ENCODE results near the gene FAM135A. TPM values are rescaled to one million over a fixed set of nuclear protein-coding genes. Genes with fewer than 3 reads are reported as not detected.

The FAM135A gene
- total RNA-seq, 1 experiment from 2014 or later: 16.0 TPM

- H3K27me3 ChIP-seq (ENCODE audit: insufficient read depth, low read depth): no peaks in the 10 kb centered on the region
- H2AFZ ChIP-seq: no peak overlapping the region
- TF ChIP-seq CTCF (conservative IDR thresholded peaks at IDR 0.05) (peak; percentile 53), EZH2 (IDR thresholded peaks at IDR 0.05; ENCODE audit: low read depth) (no peak)
- H3K79me2 ChIP-seq (ENCODE audit: low read depth): no peaks in the 10 kb centered on the region
- no peaks in the 10 kb centered on the region for H3K9me3 ChIP-seq (ENCODE audit: insufficient read depth, low read depth)
- H3K9me2 ChIP-seq (ENCODE audit: insufficient read depth): no peaks in the 10 kb centered on the region; the same call in 1 of the 2 replicates
- intact Hi-C loops (cut with micrococcal nuclease; ENCODE audit: unreplicated experiment): loop anchor here (1.0 kb wide), 1 partner anchor 139 kb away; no protein-coding TSS in a partner anchor
- H4K20me1 ChIP-seq (ENCODE audit: insufficient read depth): no peaks in the 10 kb centered on the region
- BruUV-seq (replicated peaks): no TSS peak
- H3K4me3 ChIP-seq: no peak overlapping the region
- H3K27ac ChIP-seq: no peak overlapping the region
- no peaks in the 10 kb centered on the region for H3K36me3 ChIP-seq (ENCODE audit: low read depth)
- no peaks in the 10 kb centered on the region for H3K4me1 ChIP-seq (replicated peaks; ENCODE audit: insufficient read depth)
- DNase-seq: no peak
- CTCF ChIA-PET: no interaction called here
- POLR2A ChIA-PET (ENCODE audit: unreplicated experiment): no interaction called here
- H3K4me2 ChIP-seq: no peak overlapping the region
- H3F3A ChIP-seq (ENCODE audit: insufficient read depth, low read depth): 0 out of 2 replicates have a peak, but pooled peaks cover 4% of the 10 kb centered on the region
These were observed 134.0 kb downstream of the FAM135A start for GRCh38 chr6:70547313-70547712.

DNA sequence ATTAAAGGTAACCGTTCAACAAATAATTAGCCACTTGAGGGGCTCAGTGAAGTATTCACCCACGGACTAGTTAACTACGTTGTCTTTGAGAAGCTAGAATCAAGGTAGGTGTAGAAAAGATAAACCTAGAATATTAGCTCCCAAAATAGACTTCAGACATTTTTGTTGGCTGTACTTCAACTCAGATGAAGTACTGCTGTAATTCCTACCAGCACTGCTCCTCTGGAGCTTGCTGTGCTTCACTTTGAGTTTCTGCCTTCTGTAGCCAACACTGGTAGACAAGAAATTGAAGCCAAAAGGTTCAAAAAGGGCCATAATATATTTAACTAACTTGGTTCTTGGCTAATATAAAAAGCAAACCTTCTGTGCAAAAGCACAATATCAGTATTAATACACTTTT is 134.6 kb downstream of the FAM135A start:
- Histone ChIP-seq H3K9me3 (ENCODE audit: insufficient read depth, low read depth) (no peaks in the 10 kb centered on the region), H3K4me3 (no peak overlapping the region), H3K27me3 (ENCODE audit: insufficient read depth, low read depth) (no peaks in the 10 kb centered on the region), H3K9me2 (ENCODE audit: insufficient read depth) (no peaks in the 10 kb centered on the region; the same call in 1 of the 2 replicates), H3K79me2 (ENCODE audit: low read depth) (no peaks in the 10 kb centered on the region), H2AFZ (no peak overlapping the region), H3K36me3 (ENCODE audit: low read depth) (no peaks in the 10 kb centered on the region), H3K4me1 (replicated peaks; ENCODE audit: insufficient read depth) (no peaks in the 10 kb centered on the region), H4K20me1 (ENCODE audit: insufficient read depth) (no peaks in the 10 kb centered on the region), H3K4me2 (no peak overlapping the region), H3K27ac (no peak overlapping the region), H3F3A (ENCODE audit: insufficient read depth, low read depth) (0 out of 2 replicates have a peak, but pooled peaks cover 4% of the 10 kb centered on the region)
- ChIA-PET CTCF (no interaction called here), POLR2A (ENCODE audit: unreplicated experiment) (no interaction called here)
- intact Hi-C loops (cut with micrococcal nuclease; ENCODE audit: unreplicated experiment): loop anchor here (1.0 kb wide), 1 partner anchor 138 kb away; no protein-coding TSS in a partner anchor
- TF ChIP-seq EZH2 (IDR thresholded peaks at IDR 0.05; ENCODE audit: low read depth) (no peak), CTCF (conservative IDR thresholded peaks at IDR 0.05) (no peak)
- BruUV-seq (replicated peaks): no TSS peak
- no peak for DNase-seq

DNA sequence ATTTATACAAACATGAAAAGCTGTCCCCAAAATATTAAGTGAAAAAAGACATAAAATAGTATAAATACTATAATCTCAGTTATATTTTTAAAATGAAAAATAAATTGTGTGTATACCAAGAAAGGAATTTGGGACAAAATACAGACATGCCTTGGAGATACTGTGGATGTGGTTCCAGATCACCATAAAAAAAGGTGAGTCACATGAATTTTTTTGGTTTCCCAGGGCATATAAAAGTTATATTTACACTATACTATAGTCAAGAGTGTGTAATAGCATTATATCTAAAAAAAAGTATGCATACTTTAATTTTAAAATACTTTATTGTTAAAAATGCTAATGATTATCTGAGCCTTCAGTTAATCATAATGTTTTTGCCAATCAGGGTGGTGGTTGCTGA is 136.0 kb downstream of the FAM135A start:
- no peak for DNase-seq
- Histone ChIP-seq H3K36me3 (ENCODE audit: low read depth) (no peaks in the 10 kb centered on the region), H3K27ac (no peak overlapping the region), H3K4me1 (replicated peaks; ENCODE audit: insufficient read depth) (no peaks in the 10 kb centered on the region), H3K9me2 (ENCODE audit: insufficient read depth) (no peaks in the 10 kb centered on the region; the same call in 1 of the 2 replicates), H3K4me3 (no peak overlapping the region), H3K9me3 (ENCODE audit: insufficient read depth, low read depth) (no peaks in the 10 kb centered on the region), H3F3A (ENCODE audit: insufficient read depth, low read depth) (0 out of 2 replicates have a peak, but pooled peaks cover 4% of the 10 kb centered on the region), H3K4me2 (no peak overlapping the region), H2AFZ (no peak overlapping the region), H3K79me2 (ENCODE audit: low read depth) (no peaks in the 10 kb centered on the region), H3K27me3 (ENCODE audit: insufficient read depth, low read depth) (no peaks in the 10 kb centered on the region), H4K20me1 (ENCODE audit: insufficient read depth) (no peaks in the 10 kb centered on the region)
- no peak for TF ChIP-seq CTCF (conservative IDR thresholded peaks at IDR 0.05)
- no peak for TF ChIP-seq EZH2 (IDR thresholded peaks at IDR 0.05; ENCODE audit: low read depth)
- ChIA-PET CTCF (no interaction called here), POLR2A (ENCODE audit: unreplicated experiment) (no interaction called here)
- intact Hi-C loops (cut with micrococcal nuclease; ENCODE audit: unreplicated experiment): no loop called here
- BruUV-seq (replicated peaks): no TSS peak

Measured in PC-9 (cell line).